Measurements from ENCODE around the gene PTPRZ1.

GRCh38 chr7:121932768-121933167 lies 59.8 kb downstream of the PTPRZ1 start:
- TF ChIP-seq ZBED1 (IDR thresholded peaks at IDR 0.05; ENCODE audit: borderline replicate concordance) (no peak), IRF3 (IDR thresholded peaks at IDR 0.05) (no peak), MAX (IDR thresholded peaks at IDR 0.05; ENCODE audit: low read depth, low read length) (no peak), EZH2 (IDR thresholded peaks at IDR 0.05; ENCODE audit: borderline replicate concordance, control insufficient read depth, low read depth, low read length) (no peak), ZNF384 (IDR thresholded peaks at IDR 0.05; ENCODE audit: borderline replicate concordance, low read depth, low read length) (no peak), EP300 (IDR thresholded peaks at IDR 0.05; ENCODE audit: borderline replicate concordance in 1 of 2, control insufficient read depth in 1 of 2, low read depth in 2 of 2, low read length in 2 of 2) (no peak), CTCF (IDR thresholded peaks at IDR 0.05 in 2 of 3, conservative IDR thresholded peaks at IDR 0.05 in 1 of 3; ENCODE audit: control insufficient read depth in 2 of 3, extremely low read depth in 1 of 3, insufficient read depth in 1 of 3, low read depth in 3 of 3, low read length in 3 of 3) (no peak), RELA (IDR thresholded peaks at IDR 0.05; ENCODE audit: borderline replicate concordance, partially characterized antibody) (no peak), ZBTB4 (CRISPR knock-in tag; IDR thresholded peaks at IDR 0.05) (no peak), DPF2 (IDR thresholded peaks at IDR 0.05) (no peak), SMC3 (IDR thresholded peaks at IDR 0.05; ENCODE audit: borderline replicate concordance, low read length) (no peak), CHD1 (IDR thresholded peaks at IDR 0.05; ENCODE audit: low read depth, low read length) (no peak), RFX5 (IDR thresholded peaks at IDR 0.05; ENCODE audit: low read depth, low read length) (no peak)

All from GM12878 (cell line).